Measurements from ENCODE around the gene PRR5L.
A peak's percentile ranks its signal among the peaks of the same experiment; 100 is the strongest.

Gene PRR5L

GRCh38 chr11:36270701-36271100 lies 25.4 kb upstream of the PRR5L start:
- Mint-ChIP-seq H3K36me3 (peaks cover 36% of the 10 kb centered on the region), H3K4me3 (no peak overlapping the region), H3K27ac (no peak overlapping the region), H3K9me3 (no peaks in the 10 kb centered on the region), H3K27me3 (no peaks in the 10 kb centered on the region), H3K4me1 (no peaks in the 10 kb centered on the region)

GRCh38 chr11:36271794-36272407 lies 24.2 kb upstream of the PRR5L start:
- Mint-ChIP-seq H3K36me3 (peaks cover 38% of the 10 kb centered on the region), H3K27ac (no peak overlapping the region)

DNA sequence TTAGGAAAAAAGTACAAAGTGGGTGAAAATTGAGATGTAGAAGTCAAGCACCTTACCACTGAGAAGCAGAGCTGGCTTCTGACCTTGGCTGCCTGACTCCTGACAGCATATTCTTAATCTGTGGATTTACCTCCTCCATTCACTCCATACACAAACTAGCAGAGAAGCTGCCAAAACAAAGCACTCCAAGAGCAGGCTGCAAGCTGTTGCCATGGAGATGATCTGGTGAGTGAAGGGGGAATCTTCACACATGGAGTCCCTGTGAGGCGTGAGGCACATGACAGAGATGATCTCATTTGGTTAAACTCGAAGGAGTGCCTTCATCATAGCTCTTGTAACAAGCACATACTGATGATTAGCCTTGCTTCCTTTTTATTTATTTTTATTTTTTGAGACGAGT lies 23.0 kb upstream of the PRR5L start:
- Mint-ChIP-seq H3K4me1 (no peaks in the 10 kb centered on the region), H3K36me3 (peaks cover 42% of the 10 kb centered on the region), H3K27me3 (no peaks in the 10 kb centered on the region), H3K27ac (no peak overlapping the region), H3K9me3 (no peaks in the 10 kb centered on the region), H3K4me3 (no peak overlapping the region)

More at GRCh38 chr11:36271794-36272407, 24.2 kb upstream of the PRR5L start:
- no peaks in the 10 kb centered on the region for H3K27me3 Mint-ChIP-seq
- H3K4me1 Mint-ChIP-seq = no peaks in the 10 kb centered on the region
- H3K4me3 Mint-ChIP-seq = no peak overlapping the region
- no peaks in the 10 kb centered on the region for H3K9me3 Mint-ChIP-seq

DNA sequence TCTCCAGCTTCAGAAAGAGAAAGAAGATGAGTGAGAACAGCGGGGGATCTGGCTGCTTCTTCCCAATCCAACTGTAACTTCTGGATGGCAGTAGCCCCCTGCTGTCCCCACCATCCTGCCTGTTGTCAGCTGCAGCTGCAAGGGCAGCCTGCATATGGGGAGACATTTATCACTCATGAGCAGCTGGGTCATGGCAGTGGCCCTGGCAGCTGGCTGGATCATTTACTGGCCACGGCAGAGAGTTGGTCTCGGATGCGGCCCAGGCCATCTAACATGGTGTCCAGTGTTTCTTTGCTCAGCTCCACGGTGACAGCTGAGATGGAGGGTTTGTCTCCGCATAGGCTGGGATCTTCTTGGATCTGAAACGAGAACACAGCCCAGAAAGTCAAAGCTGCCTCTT lies 21.7 kb upstream of the PRR5L start:
- Mint-ChIP-seq H3K27ac (no peak overlapping the region), H3K27me3 (no peaks in the 10 kb centered on the region), H3K4me3 (no peak overlapping the region)

DNA sequence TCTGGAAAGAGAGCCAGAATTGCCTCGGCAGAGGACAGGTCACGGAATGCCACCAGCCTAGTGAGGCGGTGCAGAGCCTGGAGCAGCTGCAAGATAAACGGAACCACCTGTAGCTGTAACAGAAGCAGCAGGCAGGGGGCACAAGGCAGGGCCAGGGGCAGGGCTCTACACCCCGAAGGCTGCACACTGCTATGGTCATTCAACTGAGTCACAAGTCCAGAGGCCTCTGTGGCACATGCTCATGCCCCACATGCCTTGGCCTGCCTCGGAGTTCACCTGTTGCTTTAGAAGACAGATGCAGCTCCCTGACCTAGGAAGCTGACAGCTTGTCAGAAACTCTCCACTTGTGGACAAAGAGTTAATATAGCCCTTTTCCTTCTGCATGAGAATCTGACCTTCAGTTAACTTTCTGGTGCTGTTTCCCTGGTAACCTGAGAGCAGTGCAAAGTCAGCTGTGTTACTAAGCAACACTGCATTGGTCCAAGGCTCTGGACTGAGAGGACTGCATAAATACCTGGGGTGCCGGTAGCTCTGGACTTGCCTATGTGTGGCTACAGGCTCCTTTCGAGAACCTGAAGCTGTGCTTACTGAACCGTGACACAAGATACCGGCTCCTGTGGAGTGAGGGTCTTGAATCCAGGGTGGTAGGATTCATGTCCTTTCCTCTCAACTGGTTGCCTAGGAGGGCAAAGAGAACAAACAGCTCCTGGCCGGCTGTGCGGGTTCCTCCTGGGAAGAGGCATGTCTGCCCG lies 17.4 kb upstream of the PRR5L start:
- H3K36me3 Mint-ChIP-seq = peaks cover 28% of the 10 kb centered on the region
- H3K4me3 Mint-ChIP-seq = no peak overlapping the region
- peaks cover 8% of the 10 kb centered on the region for H3K9me3 Mint-ChIP-seq
- no peak overlapping the region for H3K27ac Mint-ChIP-seq
- H3K4me1 Mint-ChIP-seq = peaks cover 23% of the 10 kb centered on the region
- no peaks in the 10 kb centered on the region for H3K27me3 Mint-ChIP-seq

More for the DNA sequence above, 21.7 kb upstream of the PRR5L start:
- Mint-ChIP-seq H3K9me3 (no peaks in the 10 kb centered on the region), H3K4me1 (no peaks in the 10 kb centered on the region), H3K36me3 (peaks cover 42% of the 10 kb centered on the region)

DNA sequence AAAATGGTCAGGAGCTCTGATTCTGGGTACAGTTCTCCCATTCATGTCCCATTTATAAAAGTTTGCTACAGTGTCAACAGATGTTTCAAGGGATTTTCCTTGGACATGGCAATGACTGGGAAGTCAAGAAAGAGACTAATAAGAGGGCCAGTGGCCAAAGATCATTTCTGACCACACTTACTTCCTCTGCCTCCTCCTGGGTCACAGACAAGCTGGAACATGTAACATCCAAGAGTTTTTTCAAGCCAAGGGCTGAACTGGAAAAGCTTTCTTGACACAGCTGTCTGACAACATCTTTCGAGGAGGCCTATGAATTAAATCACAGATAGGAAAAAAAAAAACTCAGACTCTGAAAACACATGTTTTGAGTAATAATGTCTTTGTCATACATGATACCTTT lies 15.6 kb upstream of the PRR5L start:
- no peak overlapping the region for H3K4me3 Mint-ChIP-seq
- H3K36me3 Mint-ChIP-seq = peaks cover 26% of the 10 kb centered on the region
- H3K4me1 Mint-ChIP-seq = peaks cover 41% of the 10 kb centered on the region
- H3K27me3 Mint-ChIP-seq = no peaks in the 10 kb centered on the region
- peaks cover 8% of the 10 kb centered on the region for H3K9me3 Mint-ChIP-seq
- no peak overlapping the region for H3K27ac Mint-ChIP-seq

DNA sequence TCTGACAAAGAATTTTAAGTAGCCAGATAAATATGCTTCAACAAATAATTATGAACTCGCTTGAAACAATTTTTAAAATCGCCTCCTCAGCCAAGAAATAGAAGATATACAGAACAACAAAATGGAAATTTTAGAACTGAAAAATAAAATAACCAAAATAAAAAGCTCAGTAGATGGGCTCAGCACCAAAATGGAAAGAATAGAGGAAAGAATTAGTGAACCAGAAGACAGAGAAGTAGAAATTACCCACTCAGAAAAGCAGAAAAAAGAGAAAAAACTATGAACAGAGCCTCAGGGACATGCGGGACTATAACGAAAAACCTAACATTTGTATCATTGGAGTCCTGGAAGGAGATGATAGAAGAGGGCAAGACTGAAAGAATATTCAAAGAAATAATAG lies 14.2 kb upstream of the PRR5L start:
- H3K27me3 Mint-ChIP-seq = no peaks in the 10 kb centered on the region
- H3K9me3 Mint-ChIP-seq = peaks cover 8% of the 10 kb centered on the region
- peak overlapping the region; percentile 19 for H3K4me3 Mint-ChIP-seq
- peaks cover 25% of the 10 kb centered on the region for H3K36me3 Mint-ChIP-seq
- H3K27ac Mint-ChIP-seq = no peak overlapping the region
- peaks cover 51% of the 10 kb centered on the region for H3K4me1 Mint-ChIP-seq

- no peaks in the 10 kb centered on the region for H3K27me3 Mint-ChIP-seq
- no peak overlapping the region for H3K4me3 Mint-ChIP-seq
- no peak overlapping the region for H3K27ac Mint-ChIP-seq
- H3K36me3 Mint-ChIP-seq = peaks cover 20% of the 10 kb centered on the region
- H3K4me1 Mint-ChIP-seq = peaks cover 57% of the 10 kb centered on the region
- H3K9me3 Mint-ChIP-seq = peaks cover 8% of the 10 kb centered on the region
These were observed 13.2 kb upstream of the PRR5L start for GRCh38 chr11:36282926-36283325.

DNA sequence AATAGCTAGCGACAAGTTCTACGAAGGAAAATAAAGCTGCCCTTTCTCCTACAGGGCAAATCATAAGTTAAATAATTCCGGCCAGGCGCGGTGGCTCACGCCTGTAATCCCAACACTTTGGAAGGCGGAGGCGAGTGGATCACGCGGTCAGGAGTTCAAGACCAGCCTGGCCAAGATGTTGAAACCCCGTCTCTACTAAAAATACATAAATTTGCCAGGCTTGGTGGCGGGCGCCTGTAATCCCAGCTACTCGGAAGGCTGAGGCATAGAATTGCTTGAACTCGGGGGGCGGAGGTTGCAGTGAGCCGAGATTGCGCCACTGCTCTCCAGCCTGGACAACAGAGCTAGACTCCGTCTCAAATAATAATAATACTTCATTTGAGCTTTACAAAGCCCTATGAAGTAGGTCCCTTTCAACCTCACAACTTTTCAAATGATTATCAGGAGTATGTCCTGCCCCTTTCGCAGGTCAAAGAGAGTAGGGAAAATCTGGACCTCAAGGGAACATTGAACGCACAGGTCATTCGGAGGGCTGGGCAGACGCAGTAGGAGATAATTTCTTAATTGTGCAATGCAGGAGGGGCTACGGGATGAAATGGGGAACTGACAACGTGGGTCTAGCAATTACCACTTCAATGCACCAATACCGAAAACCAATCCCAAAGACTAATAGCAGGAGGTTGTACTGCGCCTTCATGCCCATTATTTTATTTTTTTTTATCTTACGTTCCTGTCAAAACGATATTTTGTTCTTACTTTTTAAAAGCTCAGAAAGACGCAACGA lies 7.5 kb upstream of the PRR5L start:
- no peaks in the 10 kb centered on the region for H3K27me3 Mint-ChIP-seq
- H3K4me3 Mint-ChIP-seq = peak overlapping the region; percentile 95
- H3K36me3 Mint-ChIP-seq = peaks cover 3% of the 10 kb centered on the region
- H3K9me3 Mint-ChIP-seq = no peaks in the 10 kb centered on the region
- H3K4me1 Mint-ChIP-seq = peaks cover 52% of the 10 kb centered on the region
- H3K27ac Mint-ChIP-seq = peak overlapping the region; percentile 90

DNA sequence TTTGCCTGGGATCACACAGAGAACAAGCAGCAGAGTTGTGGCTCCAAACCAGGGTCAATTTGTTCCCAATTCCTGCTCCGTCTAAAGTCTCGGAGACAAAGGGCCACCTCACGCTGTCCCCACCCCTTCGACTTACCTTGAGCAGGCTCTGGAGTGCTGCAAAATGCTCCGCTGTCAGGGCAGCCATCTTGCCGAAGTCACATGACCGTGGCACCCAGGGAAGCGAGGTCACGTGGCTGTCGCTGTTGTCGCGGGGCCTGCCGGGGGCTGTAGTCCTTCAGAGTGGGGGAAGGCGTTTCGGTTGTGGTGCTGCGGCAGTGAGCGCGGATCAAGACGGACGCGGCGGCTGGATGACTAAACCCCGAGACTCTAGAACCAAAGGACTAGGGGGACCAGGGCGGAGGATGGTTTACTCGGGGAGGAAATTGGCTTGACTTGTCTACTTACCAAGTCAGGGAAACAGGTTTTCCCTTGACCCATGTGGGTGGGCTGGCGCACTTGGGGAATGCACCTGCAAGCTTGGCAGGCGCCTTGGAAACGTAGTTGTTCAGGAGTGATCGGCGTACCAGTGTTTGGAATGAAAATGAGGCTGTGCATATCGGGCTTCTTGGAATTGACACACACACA lies 6.7 kb upstream of the PRR5L start, which contains the start of gene COMMD9:
Gene COMMD9, minus strand, starts transcription at position 199 of the 627 bp plus-strand sequence. Its CDS starts 12 bp downstream, at position 187.
- Mint-ChIP-seq H3K9me3 (no peaks in the 10 kb centered on the region), H3K36me3 (no peaks in the 10 kb centered on the region), H3K4me3 (peak within 1 kb of the TSS; percentile 95), H3K27ac (peak within 1 kb of the TSS; percentile 90), H3K27me3 (no peaks in the 10 kb centered on the region), H3K4me1 (peaks cover 46% of the 10 kb centered on the region)

GRCh38 chr11:36292311-36292722 lies 3.8 kb upstream of the PRR5L start:
- no peaks in the 10 kb centered on the region for H3K27me3 Mint-ChIP-seq
- H3K4me3 Mint-ChIP-seq = no peak overlapping the region
- no peak overlapping the region for H3K27ac Mint-ChIP-seq
- H3K9me3 Mint-ChIP-seq = no peaks in the 10 kb centered on the region
- H3K36me3 Mint-ChIP-seq = no peaks in the 10 kb centered on the region
- peaks cover 24% of the 10 kb centered on the region for H3K4me1 Mint-ChIP-seq

DNA sequence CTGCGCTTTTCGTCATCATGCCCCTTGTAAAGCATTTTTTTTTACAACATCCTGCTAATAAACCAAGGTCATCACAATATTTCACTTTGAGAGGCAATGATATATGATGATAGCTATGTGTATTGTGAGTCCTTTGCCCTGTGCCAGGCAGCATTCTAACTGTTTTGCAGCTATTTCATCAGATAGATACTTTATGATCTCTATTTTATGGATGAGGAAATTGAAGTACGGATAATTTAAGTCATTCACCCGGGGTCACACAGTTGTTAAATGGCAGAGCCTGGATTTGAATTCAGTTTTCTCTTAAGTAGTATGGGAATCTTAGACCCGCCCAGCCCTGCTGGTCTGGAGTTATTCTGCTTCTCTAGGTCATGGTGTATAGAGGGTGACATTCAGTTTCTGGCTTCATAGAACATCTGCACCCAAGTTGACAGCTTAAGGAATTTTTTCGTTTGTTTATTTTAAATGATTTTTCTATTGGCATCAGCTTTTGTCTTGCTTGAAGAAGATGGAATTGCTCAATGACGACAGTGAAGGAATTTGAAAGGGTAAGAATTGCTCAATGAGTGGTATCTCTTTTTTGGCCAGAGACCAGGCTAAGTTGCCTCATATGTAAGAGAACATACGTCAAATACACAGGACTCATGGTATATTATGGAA lies 926 bp downstream of the PRR5L start:
- Mint-ChIP-seq H3K4me3 (no peak overlapping the region), H3K9me3 (no peaks in the 10 kb centered on the region), H3K36me3 (no peaks in the 10 kb centered on the region), H3K27ac (no peak overlapping the region), H3K4me1 (no peaks in the 10 kb centered on the region), H3K27me3 (peaks cover 5% of the 10 kb centered on the region)

DNA sequence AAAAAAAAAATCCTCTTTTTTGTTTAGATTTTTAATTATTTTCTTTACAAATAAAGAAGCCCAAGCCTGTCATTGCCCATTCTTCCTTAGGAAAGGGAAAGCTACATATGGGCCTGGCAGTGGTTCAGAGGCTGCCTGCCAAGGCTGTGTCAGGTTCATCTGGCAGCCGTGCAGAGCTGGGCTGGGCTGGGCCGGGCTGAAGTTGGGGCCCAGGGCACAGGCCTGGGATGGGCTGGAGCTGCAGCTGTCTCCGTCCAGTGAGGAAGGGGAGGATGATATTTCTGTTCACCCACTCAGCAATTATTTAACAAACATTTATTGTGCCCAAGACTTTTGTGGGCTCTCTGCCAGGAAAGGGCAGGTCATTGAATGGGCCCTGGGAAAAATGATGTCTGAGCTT lies 4.6 kb downstream of the PRR5L start:
- H3K36me3 Mint-ChIP-seq = no peaks in the 10 kb centered on the region

DNA sequence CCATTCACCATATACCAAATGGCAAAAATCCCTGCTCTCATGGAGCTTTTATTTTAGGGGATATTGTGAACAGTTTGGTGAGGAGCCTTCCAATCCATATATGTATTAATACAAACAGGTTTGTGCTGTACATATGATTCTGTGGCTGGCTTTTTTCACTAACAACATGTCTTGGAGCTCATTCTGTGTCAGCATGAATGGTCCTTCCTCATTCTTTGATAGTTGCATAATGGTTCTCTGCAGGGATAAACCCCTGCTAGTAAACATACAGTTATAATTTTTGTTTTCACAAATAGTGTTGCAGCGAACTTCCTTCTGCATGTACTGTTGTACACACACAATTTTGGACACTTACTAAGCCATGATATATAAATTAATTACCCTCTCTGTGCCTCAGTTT lies 8.3 kb downstream of the PRR5L start:
- no peaks in the 10 kb centered on the region for H3K4me1 Mint-ChIP-seq
- H3K9me3 Mint-ChIP-seq = no peaks in the 10 kb centered on the region
- no peak overlapping the region for H3K27ac Mint-ChIP-seq
- no peak overlapping the region for H3K4me3 Mint-ChIP-seq
- H3K27me3 Mint-ChIP-seq = peaks cover 9% of the 10 kb centered on the region
- H3K36me3 Mint-ChIP-seq = no peaks in the 10 kb centered on the region

More for the DNA sequence above, 4.6 kb downstream of the PRR5L start:
- peaks cover 8% of the 10 kb centered on the region for H3K27me3 Mint-ChIP-seq
- no peak overlapping the region for H3K4me3 Mint-ChIP-seq
- no peak overlapping the region for H3K27ac Mint-ChIP-seq
- no peaks in the 10 kb centered on the region for H3K9me3 Mint-ChIP-seq
- H3K4me1 Mint-ChIP-seq = no peaks in the 10 kb centered on the region

GRCh38 chr11:36305047-36305446 lies 9.0 kb downstream of the PRR5L start:
- no peaks in the 10 kb centered on the region for H3K4me1 Mint-ChIP-seq
- H3K9me3 Mint-ChIP-seq = no peaks in the 10 kb centered on the region
- peaks cover 9% of the 10 kb centered on the region for H3K27me3 Mint-ChIP-seq
- no peaks in the 10 kb centered on the region for H3K36me3 Mint-ChIP-seq
- H3K4me3 Mint-ChIP-seq = no peak overlapping the region
- no peak overlapping the region for H3K27ac Mint-ChIP-seq
